ENCODE results near the gene TEX2. TPM values are rescaled to one million over a fixed set of nuclear protein-coding genes. Genes with fewer than 3 reads are reported as not detected.

TEX2 gene
- total and polyA plus RNA-seq, 2 donors from 2014 or later, result 14.0 to 39.1 TPM

GRCh38 chr17:64219571-64219970 lies 43.5 kb downstream of the TEX2 start:
- H3K36me3 ChIP-seq (ENCODE audit: control insufficient read depth in 2 of 3, insufficient read depth in 3 of 3, low read length in 3 of 3), result no peaks in the 10 kb centered on the region
- no peaks in the 10 kb centered on the region for H3K9me3 ChIP-seq (ENCODE audit: control insufficient read depth in 2 of 3, insufficient read depth in 1 of 3, low read length in 3 of 3)
- no peak overlapping the region for H3K4me3 ChIP-seq (ENCODE audit: low read length in 3 of 3)
- DNase-seq (no peak), FAIRE-seq (no peak)
- H3K27ac ChIP-seq (ENCODE audit: low read depth in 2 of 2, low read length in 2 of 2), result no peak overlapping the region
- TF ChIP-seq, protein P1, sequence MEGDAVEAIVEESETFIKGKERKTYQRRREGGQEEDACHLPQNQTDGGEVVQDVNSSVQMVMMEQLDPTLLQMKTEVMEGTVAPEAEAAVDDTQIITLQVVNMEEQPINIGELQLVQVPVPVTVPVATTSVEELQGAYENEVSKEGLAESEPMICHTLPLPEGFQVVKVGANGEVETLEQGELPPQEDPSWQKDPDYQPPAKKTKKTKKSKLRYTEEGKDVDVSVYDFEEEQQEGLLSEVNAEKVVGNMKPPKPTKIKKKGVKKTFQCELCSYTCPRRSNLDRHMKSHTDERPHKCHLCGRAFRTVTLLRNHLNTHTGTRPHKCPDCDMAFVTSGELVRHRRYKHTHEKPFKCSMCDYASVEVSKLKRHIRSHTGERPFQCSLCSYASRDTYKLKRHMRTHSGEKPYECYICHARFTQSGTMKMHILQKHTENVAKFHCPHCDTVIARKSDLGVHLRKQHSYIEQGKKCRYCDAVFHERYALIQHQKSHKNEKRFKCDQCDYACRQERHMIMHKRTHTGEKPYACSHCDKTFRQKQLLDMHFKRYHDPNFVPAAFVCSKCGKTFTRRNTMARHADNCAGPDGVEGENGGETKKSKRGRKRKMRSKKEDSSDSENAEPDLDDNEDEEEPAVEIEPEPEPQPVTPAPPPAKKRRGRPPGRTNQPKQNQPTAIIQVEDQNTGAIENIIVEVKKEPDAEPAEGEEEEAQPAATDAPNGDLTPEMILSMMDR (IDR thresholded peaks at IDR 0.05; ENCODE audit: borderline replicate concordance, extremely low read depth, insufficient read depth), result no peak
- H3K9ac ChIP-seq (ENCODE audit: low read length in 3 of 3), result no peak overlapping the region
- no peaks in the 10 kb centered on the region for H3K27me3 ChIP-seq (ENCODE audit: control insufficient read depth, insufficient read depth, low read length)
- H3K4me1 ChIP-seq (ENCODE audit: control insufficient read depth in 2 of 3, insufficient read depth in 2 of 3, low read depth in 1 of 3, low read length in 3 of 3), result peaks cover 0 to 29% (median 24%) of the 10 kb centered on the region in 3 donors
- intact Hi-C loops (cut with DNase I), result no loop called here

- TF ChIP-seq, protein P1 (IDR thresholded peaks at IDR 0.05; ENCODE audit: borderline replicate concordance, extremely low read depth, insufficient read depth), result no peak
- Histone ChIP-seq H3K27ac (ENCODE audit: low read depth in 2 of 2, low read length in 2 of 2) (no peak overlapping the region), H3K9me3 (ENCODE audit: control insufficient read depth in 2 of 3, insufficient read depth in 1 of 3, low read length in 3 of 3) (no peaks in the 10 kb centered on the region), H3K4me3 (ENCODE audit: low read length in 3 of 3) (no peak overlapping the region), H3K4me1 (ENCODE audit: control insufficient read depth in 2 of 3, insufficient read depth in 2 of 3, low read depth in 1 of 3, low read length in 3 of 3) (peaks cover 0 to 32% (median 27%) of the 10 kb centered on the region in 3 donors), H3K27me3 (ENCODE audit: control insufficient read depth, insufficient read depth, low read length) (no peaks in the 10 kb centered on the region), H3K9ac (ENCODE audit: low read length in 3 of 3) (no peak overlapping the region), H3K36me3 (ENCODE audit: control insufficient read depth in 2 of 3, insufficient read depth in 3 of 3, low read length in 3 of 3) (peaks cover 0 to 3% (median 0%) of the 10 kb centered on the region in 3 donors)
- no peak for DNase-seq
- no peak for FAIRE-seq
- intact Hi-C loops (cut with DNase I), result no loop called here
Observed at GRCh38 chr17:64218066-64218465, 45.0 kb downstream of the TEX2 start.

- peaks cover 0 to 3% (median 0%) of the 10 kb centered on the region in 3 donors for H3K36me3 ChIP-seq (ENCODE audit: control insufficient read depth in 2 of 3, insufficient read depth in 3 of 3, low read length in 3 of 3)
- intact Hi-C loops (cut with DNase I), result no loop called here
- peaks cover 0 to 32% (median 27%) of the 10 kb centered on the region in 3 donors for H3K4me1 ChIP-seq (ENCODE audit: control insufficient read depth in 2 of 3, insufficient read depth in 2 of 3, low read depth in 1 of 3, low read length in 3 of 3)
- H3K9me3 ChIP-seq (ENCODE audit: control insufficient read depth in 2 of 3, insufficient read depth in 1 of 3, low read length in 3 of 3), result no peaks in the 10 kb centered on the region
- TF ChIP-seq, protein P1 (IDR thresholded peaks at IDR 0.05; ENCODE audit: borderline replicate concordance, extremely low read depth, insufficient read depth), result no peak
- H3K9ac ChIP-seq (ENCODE audit: low read length in 3 of 3), result no peak overlapping the region
- H3K27ac ChIP-seq (ENCODE audit: low read depth in 2 of 2, low read length in 2 of 2), result peak overlapping the region; percentile 2 to 61
- FAIRE-seq, result no peak
- no peak for DNase-seq
- no peaks in the 10 kb centered on the region for H3K27me3 ChIP-seq (ENCODE audit: control insufficient read depth, insufficient read depth, low read length)
- H3K4me3 ChIP-seq (ENCODE audit: low read length in 3 of 3), result no peak overlapping the region
Observed at GRCh38 chr17:64217249-64217691, 45.8 kb downstream of the TEX2 start.
